ENCODE data around the gene FILIP1L. TPM values are rescaled to one million over a fixed set of nuclear protein-coding genes. Genes with fewer than 3 reads are reported as not detected.

The FILIP1L gene
- total RNA-seq, 1 donor from 2014 or later, result 0.15 TPM

DNA sequence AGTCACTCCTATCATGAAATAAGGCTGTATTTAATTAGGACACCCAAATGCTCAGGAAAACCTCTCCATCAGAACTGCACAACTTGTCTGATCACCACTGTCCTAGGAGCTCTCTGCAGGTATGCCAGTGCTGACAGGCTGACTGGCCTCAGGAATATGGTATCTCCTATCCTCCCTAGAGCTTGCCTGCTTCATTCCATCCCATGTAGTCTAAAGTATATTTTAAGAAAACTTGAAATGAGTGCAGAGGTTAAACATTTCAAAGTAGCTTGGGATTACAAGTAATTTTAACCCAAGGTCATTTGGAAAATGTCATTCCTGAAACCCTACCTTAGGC lies 23.7 kb downstream of the FILIP1L start:
- Histone ChIP-seq H4K20me1 (ENCODE audit: low read depth) (no peaks in the 10 kb centered on the region), H3K4me1 (peaks cover 6% of the 10 kb centered on the region), H3K27me3 (no peaks in the 10 kb centered on the region), H3K9ac (no peak overlapping the region), H2AFZ (replicated peaks) (no peak overlapping the region), H3K79me2 (ENCODE audit: low read depth) (no peaks in the 10 kb centered on the region), H3F3A (ENCODE audit: low read depth) (no peaks in the 10 kb centered on the region), H3K9me3 (ENCODE audit: low read depth) (no peaks in the 10 kb centered on the region), H3K27ac (no peak overlapping the region), H3K36me3 (no peaks in the 10 kb centered on the region), H3K4me3 (no peak overlapping the region), H3K4me2 (no peak overlapping the region)
- Mint-ChIP-seq H3K27me3 (ENCODE audit: insufficient read depth, low read depth) (no peaks in the 10 kb centered on the region), H3K27ac (no peak overlapping the region), H3K4me1 (peaks cover 38% of the 10 kb centered on the region), H3K36me3 (no peaks in the 10 kb centered on the region), H3K9me3 (no peaks in the 10 kb centered on the region), H3K4me3 (no peak overlapping the region)
- TF ChIP-seq EZH2phosphoT487 (IDR thresholded peaks at IDR 0.05), result no peak
- no peak for TF ChIP-seq EZH2 (IDR thresholded peaks at IDR 0.05)
- TF ChIP-seq, protein P1, sequence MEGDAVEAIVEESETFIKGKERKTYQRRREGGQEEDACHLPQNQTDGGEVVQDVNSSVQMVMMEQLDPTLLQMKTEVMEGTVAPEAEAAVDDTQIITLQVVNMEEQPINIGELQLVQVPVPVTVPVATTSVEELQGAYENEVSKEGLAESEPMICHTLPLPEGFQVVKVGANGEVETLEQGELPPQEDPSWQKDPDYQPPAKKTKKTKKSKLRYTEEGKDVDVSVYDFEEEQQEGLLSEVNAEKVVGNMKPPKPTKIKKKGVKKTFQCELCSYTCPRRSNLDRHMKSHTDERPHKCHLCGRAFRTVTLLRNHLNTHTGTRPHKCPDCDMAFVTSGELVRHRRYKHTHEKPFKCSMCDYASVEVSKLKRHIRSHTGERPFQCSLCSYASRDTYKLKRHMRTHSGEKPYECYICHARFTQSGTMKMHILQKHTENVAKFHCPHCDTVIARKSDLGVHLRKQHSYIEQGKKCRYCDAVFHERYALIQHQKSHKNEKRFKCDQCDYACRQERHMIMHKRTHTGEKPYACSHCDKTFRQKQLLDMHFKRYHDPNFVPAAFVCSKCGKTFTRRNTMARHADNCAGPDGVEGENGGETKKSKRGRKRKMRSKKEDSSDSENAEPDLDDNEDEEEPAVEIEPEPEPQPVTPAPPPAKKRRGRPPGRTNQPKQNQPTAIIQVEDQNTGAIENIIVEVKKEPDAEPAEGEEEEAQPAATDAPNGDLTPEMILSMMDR (IDR thresholded peaks at IDR 0.05), result no peak
- no peak for DNase-seq (ENCODE audit: low spot score)

DNA sequence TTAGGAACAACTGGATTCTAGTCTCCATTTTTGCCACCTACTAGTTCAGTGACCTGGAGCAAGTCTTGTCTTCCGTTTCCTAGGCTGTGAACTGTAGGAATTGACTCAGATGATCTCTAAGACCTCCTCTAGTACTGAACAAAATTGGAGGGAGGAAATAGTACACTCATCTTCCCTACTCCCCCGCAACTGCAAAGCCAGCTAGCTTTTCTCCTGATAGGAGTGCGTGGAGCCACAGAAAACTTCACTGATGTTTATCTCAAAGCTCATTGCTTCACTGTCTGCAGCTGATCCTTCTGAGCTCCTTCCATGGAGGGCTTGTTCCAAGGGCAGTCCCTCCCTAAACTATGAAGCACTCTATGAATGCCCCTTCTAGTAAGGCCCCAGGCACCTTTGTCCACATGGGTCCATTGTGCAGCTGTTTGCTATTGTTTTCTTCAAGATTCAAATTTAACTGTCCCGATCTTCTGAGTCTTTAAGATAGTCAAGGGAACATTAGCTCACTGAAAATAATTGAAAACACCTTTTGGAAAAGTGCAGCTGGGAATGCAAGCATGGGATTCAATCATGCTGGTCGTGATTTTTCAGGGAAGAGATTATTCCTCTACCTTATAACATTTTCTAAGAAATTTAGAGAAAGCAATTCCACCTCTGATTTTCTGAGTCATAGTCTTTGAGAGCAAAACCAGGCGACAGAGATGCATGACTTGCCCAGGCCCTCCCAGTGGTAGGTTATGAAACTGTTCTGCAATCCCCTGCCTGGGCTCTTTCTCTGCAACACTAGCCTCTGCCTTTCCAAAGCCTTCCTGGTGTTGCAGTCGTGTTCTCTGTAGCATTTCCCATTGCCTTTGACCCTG lies 24.3 kb downstream of the FILIP1L start:
- peaks cover 6% of the 10 kb centered on the region for H3K4me1 ChIP-seq
- no peaks in the 10 kb centered on the region for H3K36me3 Mint-ChIP-seq
- no peak overlapping the region for H3K9ac ChIP-seq
- TF ChIP-seq EZH2 (IDR thresholded peaks at IDR 0.05) (no peak), EZH2phosphoT487 (IDR thresholded peaks at IDR 0.05) (no peak)
- TF ChIP-seq, protein P1 (IDR thresholded peaks at IDR 0.05), result peak; percentile 45
- no peak overlapping the region for H2AFZ ChIP-seq (replicated peaks)
- no peaks in the 10 kb centered on the region for H4K20me1 ChIP-seq (ENCODE audit: low read depth)
- no peaks in the 10 kb centered on the region for H3K27me3 ChIP-seq
- no peak overlapping the region for H3K4me2 ChIP-seq
- H3K4me1 Mint-ChIP-seq, result peaks cover 44% of the 10 kb centered on the region
- H3K4me3 Mint-ChIP-seq, result no peak overlapping the region
- no peaks in the 10 kb centered on the region for H3K9me3 Mint-ChIP-seq
- no peak overlapping the region for H3K4me3 ChIP-seq
- H3K27ac Mint-ChIP-seq, result peak overlapping the region; percentile 67
- no peaks in the 10 kb centered on the region for H3K27me3 Mint-ChIP-seq (ENCODE audit: insufficient read depth, low read depth)
- H3F3A ChIP-seq (ENCODE audit: low read depth), result no peaks in the 10 kb centered on the region
- H3K36me3 ChIP-seq, result no peaks in the 10 kb centered on the region
- H3K27ac ChIP-seq, result no peak overlapping the region
- no peaks in the 10 kb centered on the region for H3K9me3 ChIP-seq (ENCODE audit: low read depth)
- H3K79me2 ChIP-seq (ENCODE audit: low read depth), result no peaks in the 10 kb centered on the region
- peak; percentile 23 for DNase-seq (ENCODE audit: low spot score)

DNA sequence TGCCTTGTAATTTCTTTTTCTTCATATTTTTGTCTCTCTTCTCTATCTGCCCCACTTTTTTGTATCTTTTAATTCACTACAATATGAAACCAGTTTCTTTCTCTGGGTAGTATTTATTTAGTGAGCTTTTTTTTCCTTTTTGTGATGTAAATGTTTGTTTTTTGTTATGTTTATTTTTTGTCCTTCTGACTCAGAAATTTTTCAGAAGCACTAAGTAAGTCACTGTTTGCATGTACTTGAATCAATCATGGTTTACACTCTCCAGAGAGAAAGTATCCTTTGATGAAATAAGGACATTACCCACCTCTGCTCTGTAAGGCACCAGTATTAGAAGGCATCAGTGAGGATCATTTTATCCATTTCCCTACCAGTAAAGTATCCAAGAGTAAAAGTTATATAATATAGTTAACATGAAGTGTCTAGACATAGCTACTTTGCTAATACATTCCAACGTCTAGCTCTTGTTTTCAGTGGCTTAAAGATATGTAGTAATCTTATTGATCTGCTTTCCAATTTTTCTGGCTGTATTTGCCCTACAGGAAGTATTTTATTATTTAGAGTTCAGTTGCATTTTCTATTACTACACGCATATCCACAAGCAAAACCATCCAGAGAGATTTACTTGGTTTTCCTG lies 25.4 kb downstream of the FILIP1L start:
- no peak overlapping the region for H3K4me2 ChIP-seq
- peak overlapping the region; percentile 9 for H3K27ac Mint-ChIP-seq

More for the DNA sequence above, 25.4 kb downstream of the FILIP1L start:
- Histone ChIP-seq H3K36me3 (no peaks in the 10 kb centered on the region), H3K9me3 (ENCODE audit: low read depth) (no peaks in the 10 kb centered on the region), H3K27me3 (no peaks in the 10 kb centered on the region), H3K4me3 (no peak overlapping the region), H4K20me1 (ENCODE audit: low read depth) (no peaks in the 10 kb centered on the region), H3K9ac (no peak overlapping the region), H2AFZ (replicated peaks) (no peak overlapping the region), H3F3A (ENCODE audit: low read depth) (no peaks in the 10 kb centered on the region), H3K27ac (no peak overlapping the region), H3K4me1 (peaks cover 6% of the 10 kb centered on the region), H3K79me2 (ENCODE audit: low read depth) (no peaks in the 10 kb centered on the region)
- H3K36me3 Mint-ChIP-seq, result no peaks in the 10 kb centered on the region
- DNase-seq (ENCODE audit: low spot score), result no peak
- no peaks in the 10 kb centered on the region for H3K27me3 Mint-ChIP-seq (ENCODE audit: insufficient read depth, low read depth)
- no peaks in the 10 kb centered on the region for H3K9me3 Mint-ChIP-seq
- H3K4me3 Mint-ChIP-seq, result no peak overlapping the region
- no peak for TF ChIP-seq EZH2 (IDR thresholded peaks at IDR 0.05)
- TF ChIP-seq, protein P1 (IDR thresholded peaks at IDR 0.05), result no peak
- TF ChIP-seq EZH2phosphoT487 (IDR thresholded peaks at IDR 0.05), result no peak
- peaks cover 50% of the 10 kb centered on the region for H3K4me1 Mint-ChIP-seq
